WTC11 (cell line): ENCODE data around the gene TTC33. TPM values are rescaled to one million over a fixed set of nuclear protein-coding genes. Genes with fewer than 3 reads are reported as not detected.

Experiments
- ATAC-seq: fragments of 200-7000 bp; cut with Tn5 transposase; 2 replicates; pipeline ENCODE4 v1.10.0; 2021; ENCODE audit warnings: mild to moderate bottlenecking, moderate library complexity
- CTCF ChIA-PET: fragments of 300-600 bp; sonication (Branson Sonifier 250); formaldehyde crosslinking; loops from one replicate; lab custom pipeline; 2021; ENCODE audit warnings: antibody characterized with exemption; lab: Charles Lee
- POLR2A ChIA-PET: fragments of 350-600 bp; sonication (Branson Sonifier 250); formaldehyde crosslinking; loops from one replicate; lab custom pipeline; 2021; ENCODE audit warnings: antibody characterized with exemption; lab: Charles Lee
- DNase-seq: peaks from one replicate; pipeline ENCODE4 v3.0.0; 2021; ENCODE audit warnings: low spot score
- H3K27ac Mint-ChIP-seq: 2 replicates; pipeline ENCODE4 v1.8.0; 2021; ENCODE audit warnings: mixed read lengths
- H3K27me3 Mint-ChIP-seq: 2 replicates; pipeline ENCODE4 v1.8.0; 2021; ENCODE audit warnings: low read depth, mild to moderate bottlenecking, moderate library complexity, mixed read lengths
- H3K36me3 Mint-ChIP-seq: 2 replicates; pipeline ENCODE4 v1.8.0; 2021; ENCODE audit warnings: mixed read lengths
- H3K4me1 Mint-ChIP-seq: 2 replicates; pipeline ENCODE4 v1.8.0; 2022; ENCODE audit warnings: mixed read lengths
- H3K4me3 Mint-ChIP-seq: 2 replicates; pipeline ENCODE4 v1.8.0; 2021; ENCODE audit warnings: mild to moderate bottlenecking, moderate library complexity, mixed read lengths
- H3K9me3 Mint-ChIP-seq: 2 replicates; pipeline ENCODE4 v1.8.0; 2021; ENCODE audit warnings: mixed read lengths
- EMX1 ChIP-seq: fragments of 250-450 bp; sonication (Bioruptor Pico); IDR thresholded peaks from 2 replicates; pipeline ENCODE4 v1.8.0; 2021; ENCODE audit warnings: mild to moderate bottlenecking
- ETV6 ChIP-seq: sonication (generic); formaldehyde crosslinking; IDR thresholded peaks from 2 replicates; pipeline ENCODE4 v1.8.1; 2022; ENCODE audit warnings: mild to moderate bottlenecking, missing genetic modification reagents
- GABPB1 ChIP-seq: sonication (generic); formaldehyde crosslinking; IDR thresholded peaks from 2 replicates; pipeline ENCODE4 v1.8.1; 2023; ENCODE audit warnings: mild to moderate bottlenecking, missing genetic modification reagents
- GRHL2 ChIP-seq: fragments of 250-450 bp; sonication (Bioruptor Pico); IDR thresholded peaks from 2 replicates; pipeline ENCODE4 v1.8.0; 2022; ENCODE audit warnings: mild to moderate bottlenecking, moderate library complexity; ENCODE audit not compliant: insufficient replicate concordance, severe bottlenecking
- KAT7 ChIP-seq: sonication (generic); formaldehyde crosslinking; IDR thresholded peaks from 2 replicates; pipeline ENCODE4 v1.8.1; 2023; ENCODE audit warnings: missing genetic modification reagents, mild to moderate bottlenecking, borderline replicate concordance
- NFE2L1 ChIP-seq: sonication (generic); formaldehyde crosslinking; IDR thresholded peaks from 2 replicates; pipeline ENCODE4 v1.8.1; 2023; ENCODE audit warnings: missing genetic modification reagents
- NFYB ChIP-seq: sonication (generic); formaldehyde crosslinking; conservative IDR thresholded peaks from 2 replicates; pipeline ENCODE4 v1.8.0; 2022; ENCODE audit warnings: low read depth, missing genetic modification reagents
- NR1H2 ChIP-seq: sonication (generic); formaldehyde crosslinking; IDR thresholded peaks from 2 replicates; pipeline ENCODE4 v1.9.0; 2021; ENCODE audit warnings: mild to moderate bottlenecking, moderate library complexity, missing genetic modification reagents
- NR2C2 ChIP-seq: sonication (generic); formaldehyde crosslinking; IDR thresholded peaks from 2 replicates; pipeline ENCODE4 v1.8.0; 2022; ENCODE audit warnings: mild to moderate bottlenecking, missing genetic modification reagents
- RORB ChIP-seq: fragments of 250-450 bp; sonication (Bioruptor Pico); IDR thresholded peaks from 2 replicates; pipeline ENCODE4 v1.9.0; 2021; ENCODE audit warnings: mild to moderate bottlenecking
- SMAD4 ChIP-seq: sonication (generic); formaldehyde crosslinking; IDR thresholded peaks from 2 replicates; pipeline ENCODE4 v1.8.0; 2022; ENCODE audit warnings: mild to moderate bottlenecking, missing genetic modification reagents
- SP1 ChIP-seq: sonication (generic); formaldehyde crosslinking; conservative IDR thresholded peaks from 2 replicates; pipeline ENCODE4 v1.8.1; 2022; ENCODE audit warnings: missing genetic modification reagents
- TP53 ChIP-seq: sonication (generic); formaldehyde crosslinking; IDR thresholded peaks from 2 replicates; pipeline ENCODE4 v1.8.1; 2023; ENCODE audit warnings: mild to moderate bottlenecking, missing genetic modification reagents
- ZNF121 ChIP-seq: sonication (generic); formaldehyde crosslinking; IDR thresholded peaks from 2 replicates; pipeline ENCODE4 v1.8.0; 2023; ENCODE audit warnings: missing genetic modification reagents
- ZNF219 ChIP-seq: sonication (generic); formaldehyde crosslinking; IDR thresholded peaks from 2 replicates; pipeline ENCODE4 v1.8.0; 2023; ENCODE audit warnings: missing genetic modification reagents, mild to moderate bottlenecking, borderline replicate concordance
- ZNF396 ChIP-seq: fragments of 250-450 bp; sonication (Bioruptor Pico); IDR thresholded peaks from 2 replicates; pipeline ENCODE4 v1.8.0; 2021; ENCODE audit warnings: mild to moderate bottlenecking, moderate library complexity, borderline replicate concordance
- ZNF423 ChIP-seq: fragments of 250-450 bp; sonication (Bioruptor Pico); IDR thresholded peaks from 2 replicates; pipeline ENCODE4 v2.1.2; 2022; ENCODE audit warnings: mild to moderate bottlenecking, moderate library complexity
- total RNA-seq: library from RNA; stranded (reverse); gene quantifications from 3 replicates; pipeline ENCODE4 v1.2.3, GENCODE V29; 2021
- TF ChIP-seq, protein P1 (sequence below): sonication (generic); formaldehyde crosslinking; IDR thresholded peaks from 2 replicates; pipeline ENCODE4 v1.8.0; 2023; ENCODE audit warnings: missing genetic modification reagents
- TF ChIP-seq, protein P2 (sequence below): fragments of 250-450 bp; sonication (Bioruptor Pico); IDR thresholded peaks from 2 replicates; pipeline ENCODE4 v1.8.0; 2021; ENCODE audit warnings: mild to moderate bottlenecking
- TF ChIP-seq, protein P3 (sequence below): fragments of 250-450 bp; sonication (Bioruptor Pico); IDR thresholded peaks from 2 replicates; pipeline ENCODE4 v2.1.2; 2022; ENCODE audit warnings: mild to moderate bottlenecking, moderate library complexity
- TF ChIP-seq, protein P4 (sequence below): sonication (generic); formaldehyde crosslinking; IDR thresholded peaks from 2 replicates; pipeline ENCODE4 v1.8.1; 2023; ENCODE audit warnings: mild to moderate bottlenecking, missing genetic modification reagents, moderate library complexity
- TF ChIP-seq, protein P5 (sequence below): sonication (generic); formaldehyde crosslinking; IDR thresholded peaks from 2 replicates; pipeline ENCODE4 v1.8.0; 2023; ENCODE audit warnings: missing genetic modification reagents, mild to moderate bottlenecking, borderline replicate concordance
- TF ChIP-seq, protein P6 (sequence below): sonication (generic); formaldehyde crosslinking; conservative IDR thresholded peaks from 2 replicates; pipeline ENCODE4 v1.8.1; 2022; ENCODE audit warnings: mild to moderate bottlenecking, missing genetic modification reagents
- TF ChIP-seq, protein P7 (sequence below): fragments of 250-450 bp; sonication (Bioruptor Pico); conservative IDR thresholded peaks from 2 replicates; pipeline ENCODE4 v1.9.0; 2021; ENCODE audit warnings: mild to moderate bottlenecking
- TF ChIP-seq, protein P8 (sequence below): sonication (generic); formaldehyde crosslinking; IDR thresholded peaks from 2 replicates; pipeline ENCODE4 v1.8.0; 2022; ENCODE audit warnings: mild to moderate bottlenecking, missing genetic modification reagents

Gene TTC33
- total RNA-seq, 1 experiment from 2014 or later = 9.2 TPM

DNA sequence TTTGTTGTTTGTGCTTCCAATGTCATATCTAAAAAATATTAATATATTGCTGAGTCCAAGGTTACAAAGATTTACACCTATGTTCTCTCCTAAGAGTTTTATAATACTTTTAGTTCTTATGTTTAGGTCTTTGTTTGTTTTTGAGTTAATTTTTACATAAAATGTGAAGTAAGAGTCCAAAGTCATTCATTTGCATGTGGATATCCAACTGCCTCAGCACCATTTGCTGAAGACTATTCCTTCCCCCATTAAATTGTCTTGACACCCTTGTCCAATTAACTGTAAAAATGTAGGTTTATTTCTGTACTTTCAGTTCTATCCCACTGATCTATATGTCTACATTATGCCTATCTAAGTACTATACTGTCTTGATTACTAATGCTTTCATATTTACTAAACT, 35.7 kb downstream of the TTC33 start:
- Mint-ChIP-seq H3K36me3 (peaks cover 29% of the 10 kb centered on the region), H3K4me1 (no peaks in the 10 kb centered on the region), H3K9me3 (peaks cover 29% of the 10 kb centered on the region), H3K27me3 (no peaks in the 10 kb centered on the region), H3K4me3 (no peak overlapping the region), H3K27ac (no peak overlapping the region)
- ATAC-seq (no peak), DNase-seq (no peak)
- TF ChIP-seq, protein P1, sequence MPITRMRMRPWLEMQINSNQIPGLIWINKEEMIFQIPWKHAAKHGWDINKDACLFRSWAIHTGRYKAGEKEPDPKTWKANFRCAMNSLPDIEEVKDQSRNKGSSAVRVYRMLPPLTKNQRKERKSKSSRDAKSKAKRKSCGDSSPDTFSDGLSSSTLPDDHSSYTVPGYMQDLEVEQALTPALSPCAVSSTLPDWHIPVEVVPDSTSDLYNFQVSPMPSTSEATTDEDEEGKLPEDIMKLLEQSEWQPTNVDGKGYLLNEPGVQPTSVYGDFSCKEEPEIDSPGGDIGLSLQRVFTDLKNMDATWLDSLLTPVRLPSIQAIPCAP = no peak
- no peak for TF ChIP-seq SP1 (CRISPR knock-in tag)
- no peak for TF ChIP-seq KAT7 (CRISPR knock-in tag)
- TF ChIP-seq NR1H2 (CRISPR knock-in tag) = no peak
- no peak for TF ChIP-seq GABPB1 (CRISPR knock-in tag)
- TF ChIP-seq, protein P2, sequence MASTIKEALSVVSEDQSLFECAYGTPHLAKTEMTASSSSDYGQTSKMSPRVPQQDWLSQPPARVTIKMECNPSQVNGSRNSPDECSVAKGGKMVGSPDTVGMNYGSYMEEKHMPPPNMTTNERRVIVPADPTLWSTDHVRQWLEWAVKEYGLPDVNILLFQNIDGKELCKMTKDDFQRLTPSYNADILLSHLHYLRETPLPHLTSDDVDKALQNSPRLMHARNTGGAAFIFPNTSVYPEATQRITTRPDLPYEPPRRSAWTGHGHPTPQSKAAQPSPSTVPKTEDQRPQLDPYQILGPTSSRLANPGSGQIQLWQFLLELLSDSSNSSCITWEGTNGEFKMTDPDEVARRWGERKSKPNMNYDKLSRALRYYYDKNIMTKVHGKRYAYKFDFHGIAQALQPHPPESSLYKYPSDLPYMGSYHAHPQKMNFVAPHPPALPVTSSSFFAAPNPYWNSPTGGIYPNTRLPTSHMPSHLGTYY (CRISPR knock-in tag) = no peak
- TF ChIP-seq, protein P3, sequence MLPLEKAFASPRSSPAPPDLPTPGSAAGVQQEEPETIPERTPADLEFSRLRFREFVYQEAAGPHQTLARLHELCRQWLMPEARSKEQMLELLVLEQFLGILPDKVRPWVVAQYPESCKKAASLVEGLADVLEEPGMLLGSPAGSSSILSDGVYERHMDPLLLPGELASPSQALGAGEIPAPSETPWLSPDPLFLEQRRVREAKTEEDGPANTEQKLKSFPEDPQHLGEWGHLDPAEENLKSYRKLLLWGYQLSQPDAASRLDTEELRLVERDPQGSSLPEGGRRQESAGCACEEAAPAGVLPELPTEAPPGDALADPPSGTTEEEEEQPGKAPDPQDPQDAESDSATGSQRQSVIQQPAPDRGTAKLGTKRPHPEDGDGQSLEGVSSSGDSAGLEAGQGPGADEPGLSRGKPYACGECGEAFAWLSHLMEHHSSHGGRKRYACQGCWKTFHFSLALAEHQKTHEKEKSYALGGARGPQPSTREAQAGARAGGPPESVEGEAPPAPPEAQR (CRISPR knock-in tag) = no peak
- TF ChIP-seq ZNF396 (CRISPR knock-in tag) = no peak
- TF ChIP-seq, protein P4, sequence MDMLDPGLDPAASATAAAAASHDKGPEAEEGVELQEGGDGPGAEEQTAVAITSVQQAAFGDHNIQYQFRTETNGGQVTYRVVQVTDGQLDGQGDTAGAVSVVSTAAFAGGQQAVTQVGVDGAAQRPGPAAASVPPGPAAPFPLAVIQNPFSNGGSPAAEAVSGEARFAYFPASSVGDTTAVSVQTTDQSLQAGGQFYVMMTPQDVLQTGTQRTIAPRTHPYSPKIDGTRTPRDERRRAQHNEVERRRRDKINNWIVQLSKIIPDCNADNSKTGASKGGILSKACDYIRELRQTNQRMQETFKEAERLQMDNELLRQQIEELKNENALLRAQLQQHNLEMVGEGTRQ (CRISPR knock-in tag) = no peak
- no peak for TF ChIP-seq SMAD4 (CRISPR knock-in tag)
- TF ChIP-seq, protein P5, sequence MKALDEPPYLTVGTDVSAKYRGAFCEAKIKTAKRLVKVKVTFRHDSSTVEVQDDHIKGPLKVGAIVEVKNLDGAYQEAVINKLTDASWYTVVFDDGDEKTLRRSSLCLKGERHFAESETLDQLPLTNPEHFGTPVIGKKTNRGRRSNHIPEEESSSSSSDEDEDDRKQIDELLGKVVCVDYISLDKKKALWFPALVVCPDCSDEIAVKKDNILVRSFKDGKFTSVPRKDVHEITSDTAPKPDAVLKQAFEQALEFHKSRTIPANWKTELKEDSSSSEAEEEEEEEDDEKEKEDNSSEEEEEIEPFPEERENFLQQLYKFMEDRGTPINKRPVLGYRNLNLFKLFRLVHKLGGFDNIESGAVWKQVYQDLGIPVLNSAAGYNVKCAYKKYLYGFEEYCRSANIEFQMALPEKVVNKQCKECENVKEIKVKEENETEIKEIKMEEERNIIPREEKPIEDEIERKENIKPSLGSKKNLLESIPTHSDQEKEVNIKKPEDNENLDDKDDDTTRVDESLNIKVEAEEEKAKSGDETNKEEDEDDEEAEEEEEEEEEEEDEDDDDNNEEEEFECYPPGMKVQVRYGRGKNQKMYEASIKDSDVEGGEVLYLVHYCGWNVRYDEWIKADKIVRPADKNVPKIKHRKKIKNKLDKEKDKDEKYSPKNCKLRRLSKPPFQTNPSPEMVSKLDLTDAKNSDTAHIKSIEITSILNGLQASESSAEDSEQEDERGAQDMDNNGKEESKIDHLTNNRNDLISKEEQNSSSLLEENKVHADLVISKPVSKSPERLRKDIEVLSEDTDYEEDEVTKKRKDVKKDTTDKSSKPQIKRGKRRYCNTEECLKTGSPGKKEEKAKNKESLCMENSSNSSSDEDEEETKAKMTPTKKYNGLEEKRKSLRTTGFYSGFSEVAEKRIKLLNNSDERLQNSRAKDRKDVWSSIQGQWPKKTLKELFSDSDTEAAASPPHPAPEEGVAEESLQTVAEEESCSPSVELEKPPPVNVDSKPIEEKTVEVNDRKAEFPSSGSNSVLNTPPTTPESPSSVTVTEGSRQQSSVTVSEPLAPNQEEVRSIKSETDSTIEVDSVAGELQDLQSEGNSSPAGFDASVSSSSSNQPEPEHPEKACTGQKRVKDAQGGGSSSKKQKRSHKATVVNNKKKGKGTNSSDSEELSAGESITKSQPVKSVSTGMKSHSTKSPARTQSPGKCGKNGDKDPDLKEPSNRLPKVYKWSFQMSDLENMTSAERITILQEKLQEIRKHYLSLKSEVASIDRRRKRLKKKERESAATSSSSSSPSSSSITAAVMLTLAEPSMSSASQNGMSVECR (CRISPR knock-in tag) = no peak
- TF ChIP-seq ZNF423 (CRISPR knock-in tag) = no peak
- TF ChIP-seq EMX1 (CRISPR knock-in tag) = no peak
- TF ChIP-seq TP53 (CRISPR knock-in tag) = no peak
- TF ChIP-seq NFE2L1 (CRISPR knock-in tag) = no peak
- TF ChIP-seq, protein P6, sequence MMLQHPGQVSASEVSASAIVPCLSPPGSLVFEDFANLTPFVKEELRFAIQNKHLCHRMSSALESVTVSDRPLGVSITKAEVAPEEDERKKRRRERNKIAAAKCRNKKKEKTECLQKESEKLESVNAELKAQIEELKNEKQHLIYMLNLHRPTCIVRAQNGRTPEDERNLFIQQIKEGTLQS (CRISPR knock-in tag) = no peak
- no peak for TF ChIP-seq ZNF121 (CRISPR knock-in tag)
- POLR2A ChIA-PET = no interaction called here
- CTCF ChIA-PET = no interaction called here

DNA sequence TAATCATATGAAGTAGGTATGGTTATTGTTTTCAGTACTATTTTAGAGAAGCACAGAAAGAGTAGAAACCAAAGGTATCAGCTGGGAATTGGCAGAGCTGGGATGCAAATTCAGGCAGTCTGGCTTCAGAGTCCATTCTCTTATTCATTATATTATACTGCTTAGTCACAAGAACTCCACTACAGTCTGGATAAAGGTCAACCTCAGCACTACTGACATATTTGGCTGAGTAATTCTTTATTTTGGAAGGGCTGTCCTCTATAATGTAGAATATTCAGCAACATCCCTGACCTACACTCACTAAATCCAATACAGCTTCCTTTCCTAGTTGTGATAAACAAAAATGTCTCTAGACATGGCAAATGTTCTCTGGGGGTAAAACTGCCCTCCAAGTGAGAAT, 38.5 kb downstream of the TTC33 start:
- CTCF ChIA-PET = no interaction called here
- H3K27me3 Mint-ChIP-seq = no peaks in the 10 kb centered on the region
- no peak overlapping the region for H3K4me3 Mint-ChIP-seq
- H3K4me1 Mint-ChIP-seq = no peaks in the 10 kb centered on the region
- peaks cover 20% of the 10 kb centered on the region for H3K36me3 Mint-ChIP-seq
- ATAC-seq (no peak), DNase-seq (no peak)
- H3K27ac Mint-ChIP-seq = no peak overlapping the region
- peaks cover 23% of the 10 kb centered on the region for H3K9me3 Mint-ChIP-seq
- POLR2A ChIA-PET = no interaction called here
- TF ChIP-seq NFYB (CRISPR knock-in tag) = no peak
- TF ChIP-seq, protein P7, sequence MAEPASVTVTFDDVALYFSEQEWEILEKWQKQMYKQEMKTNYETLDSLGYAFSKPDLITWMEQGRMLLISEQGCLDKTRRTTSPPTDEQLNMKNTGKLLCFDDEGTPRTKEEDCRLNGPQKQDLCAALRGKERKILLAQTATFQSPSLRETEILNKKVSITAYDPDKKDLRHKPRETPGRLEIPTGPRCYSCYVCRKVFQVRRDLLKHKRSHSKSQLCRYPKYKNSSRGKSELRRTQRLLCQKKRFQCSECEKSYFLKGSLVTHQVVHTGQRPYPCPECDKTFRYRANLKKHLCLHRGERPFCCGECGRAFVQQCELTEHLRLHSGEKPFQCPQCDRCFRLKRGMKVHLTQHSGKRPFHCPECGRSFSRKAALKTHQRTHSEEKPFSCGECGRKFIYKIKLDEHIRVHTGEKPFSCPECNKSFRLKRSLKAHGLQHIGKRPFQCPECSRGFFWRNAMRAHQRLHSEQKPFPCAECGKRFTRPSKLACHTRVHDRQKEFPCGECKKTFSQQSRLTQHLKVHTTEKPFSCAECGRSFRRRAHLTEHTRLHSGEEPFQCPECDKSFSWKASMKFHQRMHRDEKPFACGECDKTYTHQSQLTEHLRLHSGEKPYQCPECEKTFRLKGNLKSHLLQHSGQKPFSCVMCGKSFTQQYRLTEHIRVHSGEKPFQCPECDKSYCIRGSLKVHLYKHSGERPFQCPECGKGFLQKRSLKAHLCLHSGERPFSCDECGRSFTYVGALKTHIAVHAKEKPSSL = no peak
- no peak for TF ChIP-seq GRHL2 (CRISPR knock-in tag)
- TF ChIP-seq, protein P6 (CRISPR knock-in tag) = no peak
- TF ChIP-seq KAT7 (CRISPR knock-in tag) = no peak
- no peak for TF ChIP-seq ETV6 (CRISPR knock-in tag)
- TF ChIP-seq NR2C2 = no peak
- TF ChIP-seq ZNF219 (CRISPR knock-in tag) = no peak
- TF ChIP-seq, protein P8, sequence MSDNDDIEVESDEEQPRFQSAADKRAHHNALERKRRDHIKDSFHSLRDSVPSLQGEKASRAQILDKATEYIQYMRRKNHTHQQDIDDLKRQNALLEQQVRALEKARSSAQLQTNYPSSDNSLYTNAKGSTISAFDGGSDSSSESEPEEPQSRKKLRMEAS (CRISPR knock-in tag) = no peak
- TF ChIP-seq RORB (CRISPR knock-in tag) = no peak
- no peak for TF ChIP-seq NFE2L1 (CRISPR knock-in tag)
